ENCODE measurements around the gene NR4A2.
"Not testable (repeated sequence)": the region's sequence is repeated elsewhere in the genome, so short reads cannot be mapped to it uniquely, and the experiment has no call there.

The NR4A2 gene

DNA sequence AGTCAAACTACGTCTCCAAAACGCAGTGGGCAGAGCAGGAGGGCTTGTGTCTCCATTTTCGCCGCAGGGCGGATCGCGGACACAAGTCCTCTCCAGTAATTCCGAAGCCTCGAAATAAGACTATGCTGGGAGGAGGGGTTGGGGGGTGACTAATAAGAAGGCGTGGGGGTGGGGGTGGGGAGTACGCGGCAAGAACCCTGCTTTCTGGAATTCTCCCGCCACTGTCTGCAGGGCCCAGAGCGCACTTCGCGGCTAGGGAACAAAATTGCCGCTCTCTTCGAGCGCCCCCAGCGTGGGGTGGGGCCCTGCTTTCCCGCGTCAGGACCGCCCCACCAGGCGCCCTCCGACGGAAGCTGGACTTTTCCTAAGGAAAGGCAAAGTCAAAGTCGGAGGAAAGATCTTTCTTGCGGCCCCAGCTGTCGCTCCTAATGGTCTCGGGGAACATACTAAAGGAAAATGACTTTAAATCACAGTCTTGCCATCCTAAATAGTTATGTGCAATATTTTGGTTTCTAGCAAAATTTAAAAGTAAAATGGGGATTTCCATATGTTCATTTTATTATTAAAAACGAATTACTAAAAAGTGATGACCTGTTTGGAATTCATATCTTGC lies 11.9 kb downstream of the NR4A2 start:
- no peak for DNase-seq

- no peak for DNase-seq
Observed at GRCh38 chr2:156319811-156320485, 12.6 kb downstream of the NR4A2 start.

DNA sequence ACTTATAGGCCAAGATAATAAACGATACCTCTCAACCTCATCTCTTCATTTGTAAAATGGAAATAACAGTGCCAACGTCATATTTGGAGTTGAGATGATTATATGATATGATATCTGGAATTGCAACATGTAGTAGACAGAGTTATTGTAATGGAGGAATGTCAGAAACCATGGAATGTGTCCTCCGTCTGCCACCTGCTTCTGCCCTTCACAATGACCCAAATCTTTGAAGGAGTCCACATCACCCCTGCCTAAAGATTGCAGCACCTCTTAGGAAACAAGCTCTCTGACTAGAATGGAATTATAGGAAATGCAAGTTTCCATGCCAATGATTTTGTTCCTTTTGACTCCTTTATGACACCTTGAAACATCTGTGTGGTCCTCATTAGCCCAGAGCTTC lies 14.9 kb downstream of the NR4A2 start:
- DNase-seq, result no peak

DNA sequence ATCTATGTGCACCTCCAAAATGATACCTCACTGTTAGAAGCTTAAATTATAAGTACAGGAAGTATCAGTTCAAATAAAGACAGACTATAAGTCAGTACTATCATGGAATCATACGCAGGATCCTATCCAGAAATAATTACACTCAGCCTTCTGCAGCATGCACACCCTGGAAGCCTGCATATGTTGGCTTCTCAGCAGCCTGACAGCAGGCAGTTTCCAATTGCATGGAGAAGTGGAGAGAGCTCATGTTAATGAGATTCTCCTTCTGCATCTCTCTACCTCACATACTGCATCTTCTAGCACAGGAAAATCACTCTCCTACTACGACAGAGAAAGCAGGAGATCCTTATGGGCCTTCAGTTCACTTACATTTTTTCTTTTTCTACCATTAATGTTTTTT lies 20.5 kb downstream of the NR4A2 start:
- no peak for DNase-seq

DNA sequence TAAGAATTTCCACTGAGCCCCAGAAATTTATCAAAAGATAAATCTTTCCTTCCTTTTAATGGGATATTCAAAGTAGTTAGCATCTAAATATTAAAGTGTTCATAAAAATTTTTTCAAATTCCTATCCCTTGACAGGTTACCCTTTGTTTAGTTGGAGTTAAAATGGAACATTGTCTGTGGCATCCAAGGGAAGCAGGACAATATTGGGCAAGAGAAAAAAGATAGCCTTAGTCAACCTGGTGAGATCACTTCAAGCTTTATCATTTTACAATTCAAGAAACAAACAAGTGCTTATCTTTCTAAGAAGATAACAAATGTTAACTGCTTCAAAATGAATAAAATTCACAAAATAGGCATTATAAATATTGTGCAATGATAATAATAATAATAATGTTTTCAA lies 21.7 kb downstream of the NR4A2 start:
- no peak for DNase-seq

- no peak for DNase-seq
Observed at GRCh38 chr2:156309917-156310316, 22.6 kb downstream of the NR4A2 start.

- no peak for DNase-seq
Observed at GRCh38 chr2:156309167-156309566, 23.4 kb downstream of the NR4A2 start.

DNA sequence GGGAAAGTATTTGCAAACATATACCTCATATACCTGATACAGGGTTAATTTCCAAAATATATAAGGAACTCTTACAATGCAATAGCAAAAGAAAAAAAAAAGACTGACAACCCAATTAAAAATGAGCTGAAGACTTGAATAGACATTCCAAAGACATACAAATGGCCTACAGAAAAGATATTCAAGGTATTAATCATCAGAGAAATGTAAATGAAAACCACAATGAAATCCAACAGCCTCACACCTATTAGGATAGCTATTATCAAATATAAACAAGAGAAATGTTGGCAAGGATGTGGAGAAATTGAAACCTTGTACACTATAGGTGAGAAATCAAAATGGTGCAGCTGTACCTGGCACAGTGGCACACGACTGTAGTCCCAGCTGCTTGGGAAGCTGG lies 25.7 kb downstream of the NR4A2 start:
- DNase-seq, result no peak

GRCh38 chr2:156305121-156305520 lies 27.4 kb downstream of the NR4A2 start:
- DNase-seq, result no peak

DNA sequence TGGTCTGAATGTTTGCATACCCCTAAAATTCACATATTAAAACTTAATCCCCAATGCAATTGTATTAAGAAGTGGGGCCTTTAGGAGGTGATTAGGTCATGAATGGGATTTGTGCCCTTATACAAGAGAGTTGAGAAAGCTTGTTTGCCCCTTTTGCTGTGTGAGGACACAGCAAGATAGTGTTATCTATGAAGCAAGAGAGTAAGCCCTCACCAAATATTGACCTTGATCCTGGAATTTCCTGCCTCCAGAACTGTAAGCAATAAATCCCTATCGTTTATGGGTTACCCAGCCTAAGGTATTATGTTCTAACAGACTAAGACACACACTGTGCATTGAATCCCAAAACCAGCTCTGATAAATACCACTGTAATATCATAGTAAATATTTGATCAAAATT lies 32.2 kb downstream of the NR4A2 start:
- DNase-seq, result no peak

GRCh38 chr2:156294945-156295580 lies 37.5 kb downstream of the NR4A2 start:
- DNase-seq, result no peak

DNA sequence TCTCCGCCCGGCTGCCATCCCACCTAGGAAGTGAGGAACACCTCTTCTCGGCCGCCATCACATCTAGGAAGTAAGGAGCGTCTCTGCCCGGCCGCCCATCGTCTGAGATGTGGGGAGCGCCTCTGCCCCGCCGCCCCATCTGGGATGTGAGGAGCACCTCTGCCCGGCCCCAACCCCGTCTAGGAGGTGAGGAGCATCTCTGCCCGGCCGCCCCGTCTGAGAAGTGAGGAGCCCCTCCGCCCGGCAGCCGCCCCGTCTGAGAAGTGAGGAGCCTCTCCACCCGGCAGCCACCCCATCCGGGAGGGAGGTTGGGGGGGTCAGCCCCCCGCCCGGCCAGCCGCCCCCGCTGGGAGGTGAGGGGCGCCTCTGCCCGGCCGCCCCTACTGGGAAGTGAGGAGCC lies 39.1 kb downstream of the NR4A2 start:
- DNase-seq, result not testable (repeated sequence)

- DNase-seq, result no peak
Observed at GRCh38 chr2:156279446-156280150, 52.9 kb downstream of the NR4A2 start.
